GM12891 (cell line): ENCODE data around the gene DBH.

ENCODE experiments used
- PAX5 ChIP-seq: IDR thresholded peaks from 2 replicates; pipeline ENCODE4 v1.6.1; 2011; ENCODE audit warnings: low read length, moderate library complexity, mild to moderate bottlenecking; ENCODE audit not compliant: insufficient read depth, severe bottlenecking
- POLR2A ChIP-seq: IDR thresholded peaks from 2 replicates; pipeline ENCODE4 v1.6.1; 2011; ENCODE audit warnings: low read depth, low read length, control low read depth
- POLR2AphosphoS5 ChIP-seq: IDR thresholded peaks from 2 replicates; pipeline ENCODE4 v1.6.1; 2011; ENCODE audit warnings: low read depth, low read length, control low read depth
- POU2F2 ChIP-seq: IDR thresholded peaks from 2 replicates; pipeline ENCODE4 v1.6.1; 2011; ENCODE audit warnings: low read depth, mild to moderate bottlenecking, control low read depth, low read length, moderate library complexity
- SPI1 ChIP-seq: IDR thresholded peaks from 2 replicates; pipeline ENCODE4 v1.6.1; 2011; ENCODE audit warnings: low read depth, low read length, control low read depth
- TAF1 ChIP-seq: IDR thresholded peaks from 2 replicates; pipeline ENCODE4 v1.6.1; 2011; ENCODE audit warnings: low read depth, low read length, control low read depth

DNA sequence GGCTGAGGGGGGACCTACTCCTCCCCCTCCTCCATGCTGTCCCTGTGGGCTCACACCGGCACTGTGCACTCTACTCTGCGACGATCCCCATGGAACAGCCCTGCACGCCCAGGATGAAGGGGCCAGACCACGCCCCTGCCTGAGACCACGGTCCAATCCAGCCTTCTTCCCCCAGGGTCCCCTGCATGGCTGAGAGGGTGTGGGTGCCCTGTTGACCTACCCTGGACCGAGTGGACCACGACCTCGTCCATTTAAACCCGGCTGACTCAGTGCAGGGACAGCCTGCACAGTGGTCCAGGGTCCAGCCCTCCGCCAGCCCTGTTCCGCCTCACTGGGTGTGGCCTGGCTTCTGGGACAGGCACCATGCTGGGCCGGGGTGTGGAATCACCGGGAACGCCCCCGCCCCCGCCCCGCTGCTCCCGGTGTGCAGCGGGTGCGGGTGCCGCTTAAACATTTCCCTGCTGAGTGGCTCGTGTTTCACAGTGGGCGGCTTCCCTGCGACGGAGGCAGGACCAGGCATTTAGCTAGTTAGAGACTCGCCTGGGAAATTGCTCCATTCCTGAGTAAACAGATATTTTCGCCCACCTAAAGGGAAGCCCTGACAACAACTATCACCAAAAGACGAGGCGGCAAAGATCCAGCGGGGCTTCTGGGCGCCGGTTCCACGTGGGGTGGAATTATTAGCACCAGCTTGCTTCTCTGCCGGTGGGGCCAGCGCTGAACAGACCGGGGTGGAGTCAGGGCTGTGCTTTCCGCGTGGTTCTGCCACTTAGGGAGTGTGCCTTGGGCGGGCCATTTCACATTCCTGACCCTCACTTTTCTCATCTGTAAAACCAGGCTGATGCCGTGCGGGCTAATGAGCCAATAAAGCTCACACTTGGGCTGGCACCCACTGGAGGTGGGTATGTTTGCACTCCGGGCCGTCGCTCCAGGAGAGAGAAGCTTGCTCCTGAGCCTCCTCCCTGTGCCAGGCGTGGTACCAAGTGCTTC is 22.6 kb downstream of the DBH start:
- no peak for TF ChIP-seq POLR2AphosphoS5
- TF ChIP-seq POLR2A, result no peak
- no peak for TF ChIP-seq TAF1
- no peak for TF ChIP-seq PAX5
- TF ChIP-seq POU2F2, result no peak
- TF ChIP-seq SPI1, result no peak
